Liver (tissue), 9 donors: ENCODE measurements around the gene PLEKHA5. TPM values are rescaled to one million over a fixed set of nuclear protein-coding genes. Genes with fewer than 3 reads are reported as not detected.
A peak's percentile ranks its signal among the peaks of the same experiment; 100 is the strongest.

Experiments used
- DNase-seq: peaks from one replicate; pipeline ENCODE4 v3.0.0-alpha.2; 2017; ENCODE audit warnings: low spot score
- H3K27ac ChIP-seq, 2 donors: one replicate each; pipeline ENCODE4 v1.7.0; 2013; ENCODE audit warnings: inconsistent platforms in 2 of 2, low read length in 2 of 2, control low read depth in 1 of 2, low read depth in 1 of 2, mild to moderate bottlenecking in 1 of 2
- H3K27me3 ChIP-seq, 4 donors: one replicate each; pipeline versions ENCODE4 v1.6.1 to v1.7.0; 2013; ENCODE audit warnings: low read length in 3 of 4, inconsistent platforms in 1 of 4, mild to moderate bottlenecking in 1 of 4, moderate library complexity in 1 of 4; ENCODE audit not compliant: control insufficient read depth in 4 of 4, insufficient read depth in 4 of 4
- H3K36me3 ChIP-seq, 4 donors: one replicate each; pipeline versions ENCODE4 v1.6.1 to v1.7.0; 2013; ENCODE audit warnings: low read length in 3 of 4, mild to moderate bottlenecking in 3 of 4, low read depth in 1 of 4, moderate library complexity in 1 of 4; ENCODE audit not compliant: control insufficient read depth in 4 of 4, insufficient read depth in 3 of 4
- H3K4me1 ChIP-seq, 4 donors: one replicate each; pipeline versions ENCODE4 v1.6.1 to v1.7.0; 2013; ENCODE audit warnings: low read length in 3 of 4, mild to moderate bottlenecking in 3 of 4, moderate library complexity in 1 of 4; ENCODE audit not compliant: control insufficient read depth in 4 of 4, insufficient read depth in 4 of 4
- H3K4me3 ChIP-seq, 3 donors: one replicate each; pipeline versions ENCODE4 v1.6.1 to v1.7.0; 2013; ENCODE audit warnings: low read length in 3 of 3, control low read depth in 1 of 3, low read depth in 1 of 3, mild to moderate bottlenecking in 1 of 3
- H3K9ac ChIP-seq, 2 donors: one replicate each; pipeline ENCODE4 v1.7.0; 2013; ENCODE audit warnings: low read length in 2 of 2, mild to moderate bottlenecking in 2 of 2, moderate library complexity in 2 of 2, control low read depth in 1 of 2, low read depth in 1 of 2
- H3K9me3 ChIP-seq, 4 donors: one replicate each; pipeline versions ENCODE4 v1.6.1 to v1.7.0; 2013; ENCODE audit warnings: low read length in 3 of 4; ENCODE audit not compliant: control insufficient read depth in 4 of 4
- EGR1 ChIP-seq, 2 donors: IDR thresholded peaks; 2 replicates each; pipeline ENCODE4 v1.6.1; 2016 to 2018; ENCODE audit warnings: antibody characterized with exemption in 2 of 2, low read depth in 2 of 2
- FOXA1 ChIP-seq: IDR thresholded peaks from 2 replicates; pipeline ENCODE4 v1.6.1; 2016; ENCODE audit warnings: antibody characterized with exemption
- FOXA2 ChIP-seq: IDR thresholded peaks from 2 replicates; pipeline ENCODE4 v1.6.1; 2016; ENCODE audit warnings: antibody characterized with exemption
- GABPA ChIP-seq, 2 donors: IDR thresholded peaks in 1 of 2; conservative IDR thresholded peaks in 1 of 2; 2 replicates each; pipeline ENCODE4 v1.6.1; 2016; ENCODE audit warnings: antibody characterized with exemption in 2 of 2, mild to moderate bottlenecking in 1 of 2, moderate library complexity in 1 of 2
- HNF4A ChIP-seq, 2 donors: conservative IDR thresholded peaks; 2 replicates each; pipeline ENCODE4 v1.6.1; 2016; ENCODE audit warnings: antibody characterized with exemption in 2 of 2, mild to moderate bottlenecking in 2 of 2
- HNF4G ChIP-seq: IDR thresholded peaks from 2 replicates; pipeline ENCODE4 v1.6.1; 2016; ENCODE audit warnings: antibody characterized with exemption
- JUND ChIP-seq, 2 donors: IDR thresholded peaks; 2 replicates each; pipeline ENCODE4 v1.6.1; 2016; ENCODE audit warnings: antibody characterized with exemption in 2 of 2
- NR2F2 ChIP-seq: IDR thresholded peaks from 2 replicates; pipeline ENCODE4 v1.6.1; 2016; ENCODE audit warnings: antibody characterized with exemption
- RAD21 ChIP-seq, 2 donors: IDR thresholded peaks; 2 replicates each; pipeline ENCODE4 v1.6.1; 2016; ENCODE audit warnings: antibody characterized with exemption in 2 of 2, mild to moderate bottlenecking in 2 of 2
- RXRA ChIP-seq, 2 donors: IDR thresholded peaks; 2 replicates each; pipeline ENCODE4 v1.6.1; 2017 to 2018; ENCODE audit warnings: antibody characterized with exemption in 2 of 2, mild to moderate bottlenecking in 1 of 2
- SP1 ChIP-seq: IDR thresholded peaks from 2 replicates; pipeline ENCODE4 v1.6.1; 2018; ENCODE audit warnings: antibody characterized with exemption, mild to moderate bottlenecking
- TAF1 ChIP-seq: conservative IDR thresholded peaks from 2 replicates; pipeline ENCODE4 v1.6.1; 2016; ENCODE audit warnings: antibody characterized with exemption, mild to moderate bottlenecking
- YY1 ChIP-seq: IDR thresholded peaks from 2 replicates; pipeline ENCODE4 v1.6.1; 2016; ENCODE audit warnings: antibody characterized with exemption, mild to moderate bottlenecking
- WGBS: extraction: QIAGEN DNeasy Blood & Tissue Kit; methylation state at CpG from one replicate; pipeline ENCODE4 v1.1.7; 2013; 5-methylcytosine and 5-hydroxymethylcytosine counted together
- polyA plus RNA-seq, 2 donors: library from polyadenylated mRNA; stranded (reverse) in 1 of 2; unstranded in 1 of 2; fragments of 200-250 nt in 1 of 2; fragments of >200 nt in 1 of 2; fragmentation: Nextera tagmentation in 1 of 2; extraction: Ambion mirVana in 1 of 2; gene quantifications; one replicate each; pipeline versions ENCODE4 v1.2.1 to v1.2.3, GENCODE V29; 2013 to 2015
- total RNA-seq, 2 donors: library from RNA; depleted of rRNA; stranded (reverse); fragments of >200 nt; gene quantifications; one replicate each; pipeline ENCODE4 v1.2.3, GENCODE V29; 2014
- TF ChIP-seq, protein P1 (sequence below): IDR thresholded peaks from 2 replicates; pipeline ENCODE4 v1.6.1; 2016; ENCODE audit warnings: antibody characterized with exemption
- TF ChIP-seq, protein P2 (sequence below): IDR thresholded peaks from 2 replicates; pipeline ENCODE4 v1.6.1; 2016; ENCODE audit warnings: antibody characterized with exemption
- TF ChIP-seq, protein P3 (sequence below): IDR thresholded peaks from 2 replicates; pipeline ENCODE4 v1.6.1; 2016; ENCODE audit warnings: antibody characterized with exemption
- TF ChIP-seq, protein P4 (sequence below): IDR thresholded peaks from 2 replicates; pipeline ENCODE4 v1.6.1; 2016; ENCODE audit warnings: antibody characterized with exemption, mild to moderate bottlenecking
- TF ChIP-seq, protein P5 (sequence below): fragments of 150-350 bp; IDR thresholded peaks from 2 replicates; pipeline ENCODE4 v1.5.1; 2017; ENCODE audit warnings: improper control_type of control experiment, low read depth, low read length; ENCODE audit not compliant: missing input control
- donor health status: healthy.
- donor health status: healthy.
- donor health status: healthy.
- donor health status: healthy.
- donor health status: healthy.

PLEKHA5 gene
- total and polyA plus RNA-seq, 4 donors = 4.6 to 25.5 (median 16.8) TPM

DNA sequence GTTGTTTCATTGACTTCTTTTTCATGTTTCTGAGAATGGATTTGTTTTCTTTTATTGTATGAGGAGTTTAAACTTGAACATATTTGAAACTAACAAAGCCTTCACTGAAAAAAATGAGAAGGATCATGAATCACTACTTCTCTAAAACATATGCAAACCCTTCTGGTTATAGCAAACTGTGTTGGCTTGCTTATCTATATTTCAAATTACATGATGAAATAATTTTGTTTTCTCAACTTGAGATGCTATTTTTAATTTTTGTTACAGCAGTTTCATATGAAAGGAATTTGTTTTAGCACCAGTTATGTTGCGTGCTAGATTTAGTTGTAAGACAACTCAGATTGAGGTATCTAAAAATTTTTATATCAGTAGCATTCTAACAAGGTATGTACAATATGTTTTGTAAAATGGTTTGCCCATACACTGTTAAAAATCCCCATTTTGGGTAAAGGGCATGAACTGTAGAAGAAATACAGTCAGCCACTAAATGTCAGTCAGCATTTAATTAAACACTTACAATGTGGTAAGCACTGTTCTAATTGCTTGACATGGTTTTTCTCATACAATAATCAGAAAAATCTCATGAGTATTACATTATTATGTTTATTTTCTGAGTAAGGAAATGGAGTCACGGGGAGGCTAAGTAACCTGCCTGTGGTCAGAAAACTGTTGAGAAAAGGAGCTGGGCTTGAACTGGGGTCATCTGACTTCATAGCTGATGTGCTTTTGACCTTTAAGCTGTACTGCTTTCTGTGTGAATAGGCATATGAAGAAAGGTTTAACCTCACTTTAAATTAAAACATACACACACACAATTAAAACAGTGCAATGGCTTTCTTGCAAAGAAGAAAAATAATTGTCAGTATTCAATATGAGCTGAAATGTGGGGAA lies 105.7 kb downstream of the PLEKHA5 start:
- WGBS = 61% methylated on average over 2 of the region's 2 CpGs
- no peak for TF ChIP-seq SP1
- TF ChIP-seq, protein P1, sequence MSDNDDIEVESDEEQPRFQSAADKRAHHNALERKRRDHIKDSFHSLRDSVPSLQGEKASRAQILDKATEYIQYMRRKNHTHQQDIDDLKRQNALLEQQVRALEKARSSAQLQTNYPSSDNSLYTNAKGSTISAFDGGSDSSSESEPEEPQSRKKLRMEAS = no peak
- TF ChIP-seq YY1 = peak; percentile 36
- TF ChIP-seq FOXA1 = no peak
- TF ChIP-seq HNF4A (conservative IDR thresholded peaks at IDR 0.05) = peak; percentile 41 to 43
- TF ChIP-seq NR2F2 = no peak
- TF ChIP-seq, protein P2, sequence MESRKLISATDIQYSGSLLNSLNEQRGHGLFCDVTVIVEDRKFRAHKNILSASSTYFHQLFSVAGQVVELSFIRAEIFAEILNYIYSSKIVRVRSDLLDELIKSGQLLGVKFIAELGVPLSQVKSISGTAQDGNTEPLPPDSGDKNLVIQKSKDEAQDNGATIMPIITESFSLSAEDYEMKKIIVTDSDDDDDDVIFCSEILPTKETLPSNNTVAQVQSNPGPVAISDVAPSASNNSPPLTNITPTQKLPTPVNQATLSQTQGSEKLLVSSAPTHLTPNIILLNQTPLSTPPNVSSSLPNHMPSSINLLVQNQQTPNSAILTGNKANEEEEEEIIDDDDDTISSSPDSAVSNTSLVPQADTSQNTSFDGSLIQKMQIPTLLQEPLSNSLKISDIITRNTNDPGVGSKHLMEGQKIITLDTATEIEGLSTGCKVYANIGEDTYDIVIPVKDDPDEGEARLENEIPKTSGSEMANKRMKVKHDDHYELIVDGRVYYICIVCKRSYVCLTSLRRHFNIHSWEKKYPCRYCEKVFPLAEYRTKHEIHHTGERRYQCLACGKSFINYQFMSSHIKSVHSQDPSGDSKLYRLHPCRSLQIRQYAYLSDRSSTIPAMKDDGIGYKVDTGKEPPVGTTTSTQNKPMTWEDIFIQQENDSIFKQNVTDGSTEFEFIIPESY = peak; percentile 13
- TF ChIP-seq RXRA (IDR thresholded peaks at IDR 0.05) = peak; percentile 39 to 48
- DNase-seq = no peak
- Histone ChIP-seq H3K27me3 (no peaks in the 10 kb centered on the region), H3K9me3 (no peaks in the 10 kb centered on the region), H3K36me3 (no peaks in the 10 kb centered on the region), H3K9ac (no peak overlapping the region), H3K4me3 (no peak overlapping the region), H3K4me1 (peaks cover 0 to 19% (median 3%) of the 10 kb centered on the region in 4 donors), H3K27ac (peak overlapping the region in 1 of 2 donors; percentile 26)

DNA sequence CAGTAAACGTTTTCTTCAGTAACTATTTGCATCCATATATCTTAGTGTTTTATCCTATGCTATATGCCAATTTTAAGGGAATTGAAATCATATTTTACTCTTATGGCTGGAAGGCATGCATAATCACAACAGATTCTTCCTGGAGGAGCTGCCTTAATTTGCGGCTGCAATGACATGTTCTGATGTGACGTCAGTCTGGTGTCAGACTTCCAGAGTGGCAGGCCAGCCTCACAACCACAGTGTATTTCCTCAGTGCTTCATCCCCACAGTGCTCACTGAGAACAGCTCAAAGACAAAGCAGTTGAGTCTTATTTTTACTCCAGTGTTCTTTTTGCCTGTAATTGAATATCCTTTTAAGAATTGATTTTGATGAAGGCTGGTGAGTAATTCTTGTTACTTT lies 107.1 kb downstream of the PLEKHA5 start:
- no peak for TF ChIP-seq SP1
- TF ChIP-seq, protein P1 = no peak
- TF ChIP-seq HNF4A (conservative IDR thresholded peaks at IDR 0.05) = no peak
- TF ChIP-seq TAF1 = no peak
- no peak for TF ChIP-seq FOXA2
- no peak for TF ChIP-seq EGR1 (IDR thresholded peaks at IDR 0.05; ENCODE audit: low read depth in 2 of 2)
- TF ChIP-seq NR2F2 = no peak
- no peak for TF ChIP-seq FOXA1
- no peak for TF ChIP-seq JUND (IDR thresholded peaks at IDR 0.05)
- TF ChIP-seq, protein P3, sequence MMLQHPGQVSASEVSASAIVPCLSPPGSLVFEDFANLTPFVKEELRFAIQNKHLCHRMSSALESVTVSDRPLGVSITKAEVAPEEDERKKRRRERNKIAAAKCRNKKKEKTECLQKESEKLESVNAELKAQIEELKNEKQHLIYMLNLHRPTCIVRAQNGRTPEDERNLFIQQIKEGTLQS = no peak
- TF ChIP-seq, protein P2 = no peak
- no peak for TF ChIP-seq RAD21 (IDR thresholded peaks at IDR 0.05)
- TF ChIP-seq RXRA (IDR thresholded peaks at IDR 0.05) = no peak
- TF ChIP-seq, protein P4, sequence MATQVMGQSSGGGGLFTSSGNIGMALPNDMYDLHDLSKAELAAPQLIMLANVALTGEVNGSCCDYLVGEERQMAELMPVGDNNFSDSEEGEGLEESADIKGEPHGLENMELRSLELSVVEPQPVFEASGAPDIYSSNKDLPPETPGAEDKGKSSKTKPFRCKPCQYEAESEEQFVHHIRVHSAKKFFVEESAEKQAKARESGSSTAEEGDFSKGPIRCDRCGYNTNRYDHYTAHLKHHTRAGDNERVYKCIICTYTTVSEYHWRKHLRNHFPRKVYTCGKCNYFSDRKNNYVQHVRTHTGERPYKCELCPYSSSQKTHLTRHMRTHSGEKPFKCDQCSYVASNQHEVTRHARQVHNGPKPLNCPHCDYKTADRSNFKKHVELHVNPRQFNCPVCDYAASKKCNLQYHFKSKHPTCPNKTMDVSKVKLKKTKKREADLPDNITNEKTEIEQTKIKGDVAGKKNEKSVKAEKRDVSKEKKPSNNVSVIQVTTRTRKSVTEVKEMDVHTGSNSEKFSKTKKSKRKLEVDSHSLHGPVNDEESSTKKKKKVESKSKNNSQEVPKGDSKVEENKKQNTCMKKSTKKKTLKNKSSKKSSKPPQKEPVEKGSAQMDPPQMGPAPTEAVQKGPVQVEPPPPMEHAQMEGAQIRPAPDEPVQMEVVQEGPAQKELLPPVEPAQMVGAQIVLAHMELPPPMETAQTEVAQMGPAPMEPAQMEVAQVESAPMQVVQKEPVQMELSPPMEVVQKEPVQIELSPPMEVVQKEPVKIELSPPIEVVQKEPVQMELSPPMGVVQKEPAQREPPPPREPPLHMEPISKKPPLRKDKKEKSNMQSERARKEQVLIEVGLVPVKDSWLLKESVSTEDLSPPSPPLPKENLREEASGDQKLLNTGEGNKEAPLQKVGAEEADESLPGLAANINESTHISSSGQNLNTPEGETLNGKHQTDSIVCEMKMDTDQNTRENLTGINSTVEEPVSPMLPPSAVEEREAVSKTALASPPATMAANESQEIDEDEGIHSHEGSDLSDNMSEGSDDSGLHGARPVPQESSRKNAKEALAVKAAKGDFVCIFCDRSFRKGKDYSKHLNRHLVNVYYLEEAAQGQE = no peak
- no peak for TF ChIP-seq YY1
- no peak for TF ChIP-seq HNF4G
- TF ChIP-seq GABPA (IDR thresholded peaks at IDR 0.05 in 1 of 2, conservative IDR thresholded peaks at IDR 0.05 in 1 of 2) = no peak
- TF ChIP-seq, protein P5, sequence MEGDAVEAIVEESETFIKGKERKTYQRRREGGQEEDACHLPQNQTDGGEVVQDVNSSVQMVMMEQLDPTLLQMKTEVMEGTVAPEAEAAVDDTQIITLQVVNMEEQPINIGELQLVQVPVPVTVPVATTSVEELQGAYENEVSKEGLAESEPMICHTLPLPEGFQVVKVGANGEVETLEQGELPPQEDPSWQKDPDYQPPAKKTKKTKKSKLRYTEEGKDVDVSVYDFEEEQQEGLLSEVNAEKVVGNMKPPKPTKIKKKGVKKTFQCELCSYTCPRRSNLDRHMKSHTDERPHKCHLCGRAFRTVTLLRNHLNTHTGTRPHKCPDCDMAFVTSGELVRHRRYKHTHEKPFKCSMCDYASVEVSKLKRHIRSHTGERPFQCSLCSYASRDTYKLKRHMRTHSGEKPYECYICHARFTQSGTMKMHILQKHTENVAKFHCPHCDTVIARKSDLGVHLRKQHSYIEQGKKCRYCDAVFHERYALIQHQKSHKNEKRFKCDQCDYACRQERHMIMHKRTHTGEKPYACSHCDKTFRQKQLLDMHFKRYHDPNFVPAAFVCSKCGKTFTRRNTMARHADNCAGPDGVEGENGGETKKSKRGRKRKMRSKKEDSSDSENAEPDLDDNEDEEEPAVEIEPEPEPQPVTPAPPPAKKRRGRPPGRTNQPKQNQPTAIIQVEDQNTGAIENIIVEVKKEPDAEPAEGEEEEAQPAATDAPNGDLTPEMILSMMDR = no peak
- peaks cover 0 to 19% (median 3%) of the 10 kb centered on the region in 4 donors for H3K4me1 ChIP-seq
- WGBS = 72% methylated on average over 3 of the region's 3 CpGs
- H3K9ac ChIP-seq = no peak overlapping the region
- H3K4me3 ChIP-seq = no peak overlapping the region
- no peaks in the 10 kb centered on the region for H3K36me3 ChIP-seq
- H3K27me3 ChIP-seq = no peaks in the 10 kb centered on the region
- H3K9me3 ChIP-seq = no peaks in the 10 kb centered on the region
- no peak for DNase-seq
- no peak overlapping the region for H3K27ac ChIP-seq
